Aorta (tissue), 5 donors: ENCODE results near the gene RAB4A. TPM values are rescaled to one million over a fixed set of nuclear protein-coding genes. Genes with fewer than 3 reads are reported as not detected.

ENCODE experiments used
- ATAC-seq: fragments of 200-7000 bp; cut with Tn5 transposase; one replicate; pipeline ENCODE4 v1.9.1; 2022; ENCODE audit warnings: moderate library complexity; ENCODE audit not compliant: low FRiP score
- DNase-seq, 2 donors: peaks; one replicate each; pipeline ENCODE4 v3.0.0-alpha.2; 2020
- H3K27ac ChIP-seq, 2 donors: one replicate each; pipeline ENCODE4 v1.5.1; 2013; ENCODE audit warnings: low read length in 2 of 2, mild to moderate bottlenecking in 2 of 2, moderate library complexity in 2 of 2, control low read depth in 1 of 2, inconsistent platforms in 1 of 2, low read depth in 1 of 2
- H3K27me3 ChIP-seq, 2 donors: one replicate each; pipeline ENCODE4 v1.6.1; 2013; ENCODE audit warnings: control low read depth in 1 of 2, low read length in 1 of 2, mild to moderate bottlenecking in 1 of 2, moderate library complexity in 1 of 2; ENCODE audit not compliant: insufficient read depth in 2 of 2, control insufficient read depth in 1 of 2
- H3K36me3 ChIP-seq, 2 donors: one replicate each; pipeline ENCODE4 v1.6.1; 2013; ENCODE audit warnings: control low read depth in 1 of 2, low read length in 1 of 2, mild to moderate bottlenecking in 1 of 2; ENCODE audit not compliant: insufficient read depth in 2 of 2, control insufficient read depth in 1 of 2
- H3K4me1 ChIP-seq, 2 donors: one replicate each; pipeline ENCODE4 v1.6.1; 2013; ENCODE audit warnings: low read length in 2 of 2, control low read depth in 1 of 2, mild to moderate bottlenecking in 1 of 2, moderate library complexity in 1 of 2; ENCODE audit not compliant: insufficient read depth in 2 of 2, control insufficient read depth in 1 of 2
- H3K4me3 ChIP-seq, 2 donors: one replicate each; pipeline ENCODE4 v1.5.1; 2013; ENCODE audit warnings: low read length in 2 of 2, control low read depth in 1 of 2, mild to moderate bottlenecking in 1 of 2
- H3K9me3 ChIP-seq: one replicate; pipeline ENCODE4 v1.6.1; 2013; ENCODE audit warnings: mild to moderate bottlenecking, low read length; ENCODE audit not compliant: control insufficient read depth
- WGBS, 2 donors: extraction: QIAGEN DNeasy Blood & Tissue Kit; methylation state at CpG; one replicate each; pipeline ENCODE4 v1.1.7; 2013; 5-methylcytosine and 5-hydroxymethylcytosine counted together
- intact Hi-C, 2 donors: fragments of 100-400 bp; cut with DNase I; formaldehyde crosslinking; loops; one replicate each; pipeline versions ENCODE4 v1.14.2 to v1.15.0; 2022
- polyA plus RNA-seq, 2 donors: library from polyadenylated mRNA; stranded (reverse); fragments of 200-250 nt; gene quantifications; one replicate each; pipeline ENCODE4 v1.2.3, GENCODE V29; 2013
- total RNA-seq, 2 donors: library from RNA; stranded (reverse); fragmentation: NEBNext Ultra II Directional; extraction: Animal tissue kit (Norgen Biotek cat#: 25700); gene quantifications; one replicate each; pipeline ENCODE4 v1.2.1, GENCODE V29; 2021
- donor health status: healthy with polysubstance abuse.
- donor health status: Bipolar disorder and iron deficiency.
- donor health status: DM: no; HTN: no; CAD: no.
- donor health status: DM: no; HTN: no; CAD: no.
- donor health status: DM: yes; HTN: yes; CAD: no.

RAB4A gene
- total and polyA plus RNA-seq, 4 donors: 38.1 to 60.5 (median 58.6) TPM

DNA sequence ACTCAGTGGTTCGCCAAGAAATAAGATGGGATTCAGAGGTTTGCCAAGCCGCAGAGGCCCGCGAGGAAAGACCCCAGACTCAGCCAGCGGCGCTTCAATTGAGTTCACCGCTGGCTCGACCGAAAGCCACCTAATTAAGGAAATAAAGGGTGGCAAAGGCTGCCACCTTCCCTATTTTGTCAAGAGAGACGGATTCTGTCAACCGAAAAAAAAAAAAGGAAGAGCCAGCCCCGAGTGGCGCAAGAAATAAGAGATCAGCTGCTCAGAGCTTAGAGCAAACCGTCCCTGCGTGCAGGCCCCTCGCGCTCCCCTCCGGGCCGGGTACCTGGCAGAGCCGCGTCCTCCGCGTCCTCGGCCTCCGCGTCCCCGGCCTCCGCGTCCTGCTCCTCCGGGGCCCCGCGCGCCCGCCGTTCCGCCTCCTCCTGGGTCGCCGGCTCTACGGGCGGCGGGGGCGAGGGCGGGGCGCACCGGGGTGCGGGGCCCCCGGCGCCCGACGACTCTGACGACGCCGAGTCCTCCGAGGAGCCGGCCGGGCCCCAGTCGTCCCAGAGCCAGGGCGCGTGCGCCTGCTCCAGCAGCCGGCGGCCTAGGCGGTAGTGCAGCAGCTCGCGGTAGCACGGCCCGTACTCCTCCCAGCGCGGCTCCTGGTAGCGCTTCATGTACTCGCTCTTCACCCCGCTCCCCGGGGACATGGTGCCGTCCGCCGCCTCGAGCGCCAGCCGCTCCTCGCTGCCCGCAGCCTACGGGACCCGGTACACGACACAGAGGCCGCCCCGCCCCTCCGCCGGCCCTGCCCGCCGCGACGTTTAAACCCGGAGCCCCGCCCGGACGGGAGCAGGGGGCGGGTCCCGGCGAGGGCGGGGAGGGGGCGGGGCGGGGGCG lies 71.1 kb downstream of the RAB4A start:
- Histone ChIP-seq H3K4me1 (no peaks in the 10 kb centered on the region), H3K9me3 (no peaks in the 10 kb centered on the region), H3K27ac (peak overlapping the region in 1 of 2 donors; percentile 48), H3K4me3 (peak overlapping the region; percentile 69 to 86), H3K36me3 (no peaks in the 10 kb centered on the region), H3K27me3 (no peaks in the 10 kb centered on the region)
- DNase-seq (peak; percentile 87 to 93), ATAC-seq (peak; percentile 95)
- intact Hi-C loops: no loop called here
- WGBS, 2 donors: 1% methylated on average over 67 to 103 of the region's 103 CpGs

GRCh38 chr1:229342656-229343569 lies 72.0 kb downstream of the RAB4A start, which contains the start of gene CCSAP:
Gene CCSAP, minus strand, starts transcription at chr1:229343047. Its CDS starts 582 bp downstream, at chr1:229342465.
- Histone ChIP-seq H3K4me3 (peak within 1 kb of the TSS; percentile 69 to 86), H3K4me1 (no peaks in the 10 kb centered on the region), H3K36me3 (no peaks in the 10 kb centered on the region), H3K9me3 (no peaks in the 10 kb centered on the region), H3K27ac (peak within 1 kb of the TSS in 1 of 2 donors; percentile 78), H3K27me3 (no peaks in the 10 kb centered on the region)
- 0% methylated on average over 65 to 83 of the region's 83 CpGs for WGBS, 2 donors
- DNase-seq (peak; percentile 69 to 87), ATAC-seq (peak; percentile 88)
- intact Hi-C loops: no loop called here

DNA sequence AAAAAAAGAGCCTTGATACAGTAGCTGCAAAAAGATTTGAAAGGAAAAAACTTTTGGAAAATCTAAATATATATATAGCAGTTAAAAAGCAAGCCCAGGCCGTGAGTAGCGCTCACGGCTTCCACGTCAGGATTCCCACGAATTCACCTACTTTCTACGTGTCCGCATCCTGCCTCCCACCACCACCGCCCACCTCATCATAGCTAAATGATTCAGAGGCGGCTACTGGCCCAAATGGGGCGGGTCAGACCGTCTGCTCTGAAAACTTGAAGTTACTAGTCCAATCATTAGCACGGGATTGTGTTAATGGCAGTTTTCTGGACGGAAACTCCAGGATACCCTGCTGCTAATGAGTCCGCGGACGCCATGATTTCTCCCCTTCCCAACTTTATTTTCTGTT lies 73.2 kb downstream of the RAB4A start:
- no peaks in the 10 kb centered on the region for H3K9me3 ChIP-seq
- no peak overlapping the region for H3K27ac ChIP-seq
- no peak for DNase-seq
- no peaks in the 10 kb centered on the region for H3K4me1 ChIP-seq
- H3K4me3 ChIP-seq: no peak overlapping the region
- WGBS, 2 donors: 82 to 92% methylated on average over 16 of the region's 16 CpGs
- H3K27me3 ChIP-seq: no peaks in the 10 kb centered on the region
- intact Hi-C loops: no loop called here
- H3K36me3 ChIP-seq: no peaks in the 10 kb centered on the region
- ATAC-seq: no peak

DNA sequence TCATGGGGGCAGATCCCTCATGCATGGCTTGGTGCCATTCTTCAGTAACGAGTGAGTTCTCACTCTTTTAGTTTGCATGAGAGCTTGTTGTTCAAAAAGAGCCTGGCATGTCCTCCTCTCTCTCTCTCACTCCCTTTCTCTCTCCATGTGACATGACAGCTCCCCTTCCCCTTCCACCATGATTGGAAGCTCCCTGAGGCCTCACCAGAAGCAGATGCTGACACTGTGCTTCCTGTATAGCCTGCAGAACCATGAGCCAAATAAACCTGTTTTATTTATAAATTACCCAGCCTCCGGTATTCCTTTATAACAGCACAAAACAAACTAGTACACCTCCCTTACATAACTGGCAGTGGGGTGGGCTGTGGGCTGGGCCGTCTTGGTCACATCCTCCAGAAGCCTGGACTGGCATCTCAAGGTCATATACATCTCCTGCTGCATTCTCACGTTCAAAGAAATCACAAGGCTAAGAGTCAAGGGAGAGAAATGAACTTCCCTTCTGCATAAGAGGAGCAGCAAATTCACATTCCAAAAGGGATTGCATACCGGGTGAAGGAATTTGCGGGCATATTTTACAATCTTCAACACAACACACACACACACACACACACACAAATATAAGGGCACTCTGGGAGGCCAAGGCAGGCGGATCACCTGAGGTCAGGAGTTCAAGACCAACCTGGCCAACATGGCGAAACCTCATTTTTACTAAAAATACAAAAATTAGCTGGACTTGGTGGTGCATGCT lies 74.2 kb downstream of the RAB4A start:
- H3K4me3 ChIP-seq: no peak overlapping the region
- no peaks in the 10 kb centered on the region for H3K36me3 ChIP-seq
- H3K27me3 ChIP-seq: no peaks in the 10 kb centered on the region
- H3K4me1 ChIP-seq: no peaks in the 10 kb centered on the region
- no peak for ATAC-seq
- WGBS, 2 donors: 52 to 57% methylated on average over 8 of the region's 8 CpGs
- H3K27ac ChIP-seq: no peak overlapping the region
- intact Hi-C loops: no loop called here
- no peaks in the 10 kb centered on the region for H3K9me3 ChIP-seq
- DNase-seq: no peak

- no peak overlapping the region for H3K27ac ChIP-seq
- no peaks in the 10 kb centered on the region for H3K4me1 ChIP-seq
- no peaks in the 10 kb centered on the region for H3K9me3 ChIP-seq
- ATAC-seq (no peak), DNase-seq (no peak)
- intact Hi-C loops: no loop called here
- 64 to 69% methylated on average over 3 of the region's 3 CpGs for WGBS, 2 donors
- H3K36me3 ChIP-seq: no peaks in the 10 kb centered on the region
- H3K27me3 ChIP-seq: no peaks in the 10 kb centered on the region
- H3K4me3 ChIP-seq: no peak overlapping the region
These were observed 76.6 kb downstream of the RAB4A start for GRCh38 chr1:229347528-229347927.

DNA sequence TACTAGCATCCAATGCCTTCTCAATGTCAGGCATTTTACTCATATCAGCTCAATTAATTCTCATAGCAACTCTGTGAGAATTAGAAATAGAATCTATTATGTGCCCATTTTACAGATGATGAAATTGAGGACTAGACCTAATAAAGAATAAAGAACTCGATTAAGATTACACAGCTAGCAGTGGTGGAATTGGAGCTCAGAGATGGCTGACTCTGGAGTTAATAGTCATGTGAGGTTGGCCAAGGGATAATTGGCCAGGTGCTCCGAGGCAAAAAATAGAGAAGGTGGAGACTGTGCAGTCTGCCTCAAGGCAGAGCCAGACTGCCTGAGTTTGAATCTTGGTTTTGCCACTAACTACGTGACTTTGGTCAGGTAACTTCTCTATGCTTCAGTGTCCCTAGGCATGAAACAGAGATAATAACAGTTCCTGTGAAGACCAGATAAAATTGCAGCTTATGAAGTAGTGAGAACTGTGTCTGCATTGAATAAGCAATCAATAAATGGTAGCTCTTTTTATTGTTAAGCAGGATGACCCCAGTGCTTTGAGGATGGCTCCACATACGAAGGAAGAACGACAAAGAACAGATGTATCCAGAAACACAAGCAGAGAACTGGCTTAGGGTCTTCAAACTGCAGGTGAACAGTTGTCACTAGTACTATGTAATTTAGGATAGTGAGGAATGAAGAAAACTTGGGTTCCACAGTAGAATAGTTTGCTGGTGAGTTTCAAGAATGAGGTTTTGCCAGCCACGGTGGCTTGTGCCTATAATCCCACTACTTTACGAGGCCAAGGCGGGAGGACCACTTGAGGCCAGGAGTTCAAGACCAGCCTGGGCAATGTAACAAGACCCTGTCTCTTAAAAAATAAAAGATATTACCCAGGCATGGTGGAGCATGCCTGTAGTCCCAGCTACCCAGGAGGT lies 78.8 kb downstream of the RAB4A start:
- ATAC-seq (no peak), DNase-seq (no peak)
- H3K9me3 ChIP-seq: no peaks in the 10 kb centered on the region
- H3K27ac ChIP-seq: no peak overlapping the region
- WGBS, 2 donors: 78 to 79% methylated on average over 8 of the region's 8 CpGs
- H3K4me3 ChIP-seq: no peak overlapping the region
- H3K27me3 ChIP-seq: no peaks in the 10 kb centered on the region
- no peaks in the 10 kb centered on the region for H3K36me3 ChIP-seq
- no peaks in the 10 kb centered on the region for H3K4me1 ChIP-seq
- intact Hi-C loops: no loop called here

GRCh38 chr1:229352975-229353374 lies 82.1 kb downstream of the RAB4A start:
- Histone ChIP-seq H3K27me3 (no peaks in the 10 kb centered on the region), H3K4me1 (no peaks in the 10 kb centered on the region), H3K27ac (no peak overlapping the region), H3K4me3 (no peak overlapping the region), H3K9me3 (peaks cover 2% of the 10 kb centered on the region), H3K36me3 (no peaks in the 10 kb centered on the region)
- intact Hi-C loops: no loop called here
- no peak for DNase-seq
- 67 to 78% methylated on average over 2 of the region's 2 CpGs for WGBS, 2 donors
- ATAC-seq: no peak
